GM21528 (cell line): Measurements from ENCODE around the gene CMBL.
"Not testable (repeated sequence)": the region's sequence is repeated elsewhere in the genome, so short reads cannot be mapped to it uniquely, and the experiment has no call there.

Source experiments
- ATAC-seq: cut with Tn5 transposase; IDR thresholded peaks from one replicate; pipeline ENCODE4 v1.9.1; 2021; ENCODE audit warnings: mild to moderate bottlenecking, moderate library complexity; ENCODE audit not compliant: unreplicated experiment, low FRiP score

CMBL gene

GRCh38 chr5:10307206-10308148 lies at the start of gene CMBL:
Gene CMBL, minus strand, starts transcription at chr5:10307902. Its CDS starts 17,140 bp downstream, at chr5:10290762.
- ATAC-seq: peak; percentile 86

GRCh38 chr5:10355071-10355889 lies 47.6 kb upstream of the CMBL start:
- no peak for ATAC-seq

- peak; percentile 22 for ATAC-seq
These were observed 46.6 kb upstream of the CMBL start for GRCh38 chr5:10354048-10354872.

- ATAC-seq: peak; percentile 89
These were observed 45.7 kb upstream of the CMBL start, which contains the start of gene MARCHF6 for GRCh38 chr5:10353241-10354047. Gene MARCHF6, plus strand, starts transcription at chr5:10353695. Its CDS starts 204 bp downstream, at chr5:10353899.

GRCh38 chr5:10352430-10353240 lies 44.9 kb upstream of the CMBL start:
- ATAC-seq: no peak

- ATAC-seq: no peak
These were observed 44.2 kb upstream of the CMBL start for GRCh38 chr5:10351919-10352318.

- no peak for ATAC-seq
These were observed 43.6 kb upstream of the CMBL start for GRCh38 chr5:10351199-10351905.

GRCh38 chr5:10348258-10348657 lies 40.6 kb upstream of the CMBL start:
- no peak for ATAC-seq

- not testable (repeated sequence) for ATAC-seq
These were observed 36.9 kb upstream of the CMBL start for GRCh38 chr5:10344461-10345106.

GRCh38 chr5:10343486-10343885 lies 35.8 kb upstream of the CMBL start:
- ATAC-seq: no peak

- ATAC-seq: no peak
These were observed 32.3 kb upstream of the CMBL start for GRCh38 chr5:10339958-10340357.

GRCh38 chr5:10339058-10339811 lies 31.5 kb upstream of the CMBL start:
- no peak for ATAC-seq

- no peak for ATAC-seq
These were observed 31.0 kb upstream of the CMBL start for GRCh38 chr5:10338686-10339057.

GRCh38 chr5:10337986-10338385 lies 30.3 kb upstream of the CMBL start:
- ATAC-seq: no peak

GRCh38 chr5:10337107-10337506 lies 29.4 kb upstream of the CMBL start:
- no peak for ATAC-seq

GRCh38 chr5:10335711-10336470 lies 28.2 kb upstream of the CMBL start:
- no peak for ATAC-seq
